Panc1 (cell line): ENCODE results near the gene WFDC8. TPM values are rescaled to one million over a fixed set of nuclear protein-coding genes. Genes with fewer than 3 reads are reported as not detected.

Experiments used
- ATAC-seq: fragments of 200-7000 bp; cut with Tn5 transposase; 2 replicates; pipeline ENCODE4 v1.9.1; 2020; ENCODE audit warnings: mild to moderate bottlenecking, moderate library complexity
- BruUV-seq: library from RNA; stranded (reverse); fragments of 400-500 nt; replicated peaks from 2 replicates; lab custom pipeline; 2021; lab: Mats Ljungman, UMichigan
- CTCF ChIA-PET: fragments of 300-600 bp; sonication (Branson Sonifier 250); formaldehyde crosslinking; loops from one replicate; lab custom pipeline; 2022; ENCODE audit warnings: antibody characterized with exemption; lab: Charles Lee
- POLR2A ChIA-PET: fragments of 300-600 bp; sonication (Branson Sonifier 250); formaldehyde crosslinking; loops from one replicate; lab custom pipeline; 2022; ENCODE audit warnings: antibody characterized with exemption; lab: Charles Lee
- DNase-seq: peaks from one replicate; pipeline ENCODE4 v3.0.0-alpha.2; 2010; ENCODE audit warnings: low read depth, low spot score
- H3K27ac ChIP-seq: 2 replicates; pipeline ENCODE4 v1.5.1; 2011; ENCODE audit warnings: mild to moderate bottlenecking, low read length, inconsistent platforms
- H3K27me3 ChIP-seq: fragments of 200-500 bp; sonication (Bioruptor generic); 2 replicates; pipeline ENCODE4 v1.6.0; 2014; ENCODE audit warnings: low read length, inconsistent platforms; ENCODE audit not compliant: control insufficient read depth, insufficient read depth
- H3K36me3 ChIP-seq: fragments of 200-500 bp; sonication (Bioruptor generic); 2 replicates; pipeline ENCODE4 v1.5.1; 2014; ENCODE audit warnings: inconsistent platforms, mild to moderate bottlenecking, low read length, moderate library complexity; ENCODE audit not compliant: control insufficient read depth, insufficient read depth
- H3K4me1 ChIP-seq: 2 replicates; pipeline ENCODE4 v1.5.1; 2011; ENCODE audit warnings: inconsistent platforms, mild to moderate bottlenecking, low read length, moderate library complexity; ENCODE audit not compliant: control insufficient read depth, insufficient read depth
- H3K4me3 ChIP-seq, 2 experiments: 2 replicates each; pipeline ENCODE4 v1.5.1; 2011 to 2012; ENCODE audit warnings: low read depth in 2 of 2, low read length in 2 of 2, mild to moderate bottlenecking in 2 of 2, inconsistent platforms in 1 of 2, moderate library complexity in 1 of 2
- H3K9me3 ChIP-seq: fragments of 200-500 bp; sonication (Bioruptor generic); 2 replicates; pipeline ENCODE4 v1.5.1; 2014; ENCODE audit warnings: low read depth, mild to moderate bottlenecking, inconsistent platforms, low read length, moderate library complexity; ENCODE audit not compliant: control insufficient read depth, insufficient read depth
- CTCF ChIP-seq: fragments of 450-650 bp; IDR thresholded peaks from 2 replicates; pipeline ENCODE4 v1.5.1; 2017; ENCODE audit warnings: mild to moderate bottlenecking
- POLR2AphosphoS5 ChIP-seq: IDR thresholded peaks from 2 replicates; pipeline ENCODE4 v1.6.1; 2012; ENCODE audit warnings: mild to moderate bottlenecking, low read depth, low read length, moderate library complexity
- REST ChIP-seq, 2 experiments: IDR thresholded peaks; 2 replicates each; pipeline ENCODE4 v1.6.1; 2011 to 2012; ENCODE audit warnings: low read depth in 2 of 2, control low read depth in 1 of 2, low read length in 1 of 2, mild to moderate bottlenecking in 1 of 2, moderate library complexity in 1 of 2; ENCODE audit not compliant: insufficient read depth in 1 of 2
- SIN3A ChIP-seq: IDR thresholded peaks from 2 replicates; pipeline ENCODE4 v1.6.1; 2012; ENCODE audit warnings: low read depth, mild to moderate bottlenecking, low read length, moderate library complexity, borderline replicate concordance; ENCODE audit not compliant: insufficient read depth
- TCF7L2 ChIP-seq: IDR thresholded peaks from 2 replicates; pipeline ENCODE4 v1.6.1; 2011; ENCODE audit warnings: mild to moderate bottlenecking, low read depth, low read length, inconsistent platforms
- in situ Hi-C: cut with HindIII; loops from 2 replicates; pipeline ENCODE4 v1.10.0; 2016; ENCODE audit warnings: low sequenced_read_pairs, low pct_unique_long_range_greater_than_20kb
- intact Hi-C: fragments of 100-400 bp; cut with micrococcal nuclease; formaldehyde crosslinking; loops from one replicate; pipeline ENCODE4 v1.10.0; 2022; ENCODE audit not compliant: unreplicated experiment
- total RNA-seq: library from RNA; stranded (reverse); gene quantifications from one replicate; pipeline ENCODE4 v1.2.1, GENCODE V29; 2021; ENCODE audit not compliant: unreplicated experiment

Gene WFDC8
- total RNA-seq, 1 experiment from 2014 or later: not detected

- H3K4me3 ChIP-seq: no peak overlapping the region
- no peak overlapping the region for H3K27ac ChIP-seq
- in situ Hi-C loops (no loop called here), intact Hi-C loops (no loop called here)
- TF ChIP-seq SIN3A: no peak
- TF ChIP-seq REST (IDR thresholded peaks at IDR 0.05; ENCODE audit: insufficient read depth in 1 of 2, low read depth in 2 of 2, low read length in 1 of 2): no peak
- no peak for TF ChIP-seq TCF7L2
- no peak for TF ChIP-seq POLR2AphosphoS5
- TF ChIP-seq CTCF: no peak
- H3K27me3 ChIP-seq: no peaks in the 10 kb centered on the region
- ATAC-seq (no peak), DNase-seq (no peak)
- no peaks in the 10 kb centered on the region for H3K9me3 ChIP-seq
- ChIA-PET CTCF (no interaction called here), POLR2A (no interaction called here)
- H3K36me3 ChIP-seq: no peaks in the 10 kb centered on the region; the same call in 1 of the 2 replicates
- no TSS peak for BruUV-seq
- no peaks in the 10 kb centered on the region for H3K4me1 ChIP-seq
These were observed 42.5 kb upstream of the WFDC8 start for GRCh38 chr20:45621593-45621992.

- no peaks in the 10 kb centered on the region for H3K9me3 ChIP-seq
- in situ Hi-C loops: no loop called here
- no peak overlapping the region for H3K4me3 ChIP-seq
- TF ChIP-seq TCF7L2 (no peak), POLR2AphosphoS5 (no peak), REST (IDR thresholded peaks at IDR 0.05; ENCODE audit: insufficient read depth in 1 of 2, low read depth in 2 of 2, low read length in 1 of 2) (no peak), SIN3A (no peak), CTCF (no peak)
- CTCF ChIA-PET: no interaction called here
- no peak for ATAC-seq
- peaks cover 6% of the 10 kb centered on the region for H3K27me3 ChIP-seq
- POLR2A ChIA-PET: no interaction called here
- no peak for DNase-seq
- BruUV-seq: no TSS peak
- no peaks in the 10 kb centered on the region; the same call in 1 of the 2 replicates for H3K36me3 ChIP-seq
- H3K4me1 ChIP-seq: no peaks in the 10 kb centered on the region
- intact Hi-C loops: no loop called here
- no peak overlapping the region for H3K27ac ChIP-seq
These were observed 38.5 kb upstream of the WFDC8 start for GRCh38 chr20:45617591-45617990.
